K562 (cell line): ENCODE results near the gene FRMPD2.

Experiments used
- ATF7 ChIP-seq: fragments of 450-650 bp; IDR thresholded peaks from 2 replicates; pipeline ENCODE4 v1.7.1; 2014; ENCODE audit warnings: mild to moderate bottlenecking, moderate library complexity
- FOXK1 ChIP-seq: sonication (generic); formaldehyde crosslinking; IDR thresholded peaks from 2 replicates; pipeline ENCODE4 v1.8.0; 2022; ENCODE audit warnings: missing genetic modification reagents, mild to moderate bottlenecking, borderline replicate concordance
- MXI1 ChIP-seq: IDR thresholded peaks from 2 replicates; pipeline ENCODE4 v1.6.1; 2011; ENCODE audit warnings: low read depth, mild to moderate bottlenecking, improper control_type of control experiment, low read length
- RFX5 ChIP-seq: IDR thresholded peaks from 2 replicates; pipeline ENCODE4 v1.6.1; 2011; ENCODE audit warnings: low read depth, mild to moderate bottlenecking, improper control_type of control experiment, low read length
- SREBF2 ChIP-seq: sonication (generic); formaldehyde crosslinking; IDR thresholded peaks from 2 replicates; pipeline ENCODE4 v1.4.0; 2020; ENCODE audit warnings: mild to moderate bottlenecking, missing genetic modification reagents
- ZNF24 ChIP-seq: fragments of 450-650 bp; IDR thresholded peaks from 2 replicates; pipeline ENCODE4 v1.6.1; 2016
- ZNF263 ChIP-seq: sonication (generic); formaldehyde crosslinking; IDR thresholded peaks from 2 replicates; pipeline ENCODE4 v1.8.0; 2022; ENCODE audit warnings: mild to moderate bottlenecking, missing genetic modification reagents, borderline replicate concordance
- TF ChIP-seq, protein P1 (sequence below), 3 experiments: IDR thresholded peaks in 2 of 3; conservative IDR thresholded peaks in 1 of 3; 2 replicates each; pipeline ENCODE4 v1.5.1; 2011 to 2012; ENCODE audit warnings: low read length in 3 of 3, mild to moderate bottlenecking in 3 of 3, control low read depth in 2 of 3, improper control_type of control experiment in 1 of 3, inconsistent platforms in 1 of 3, low read depth in 1 of 3, mixed read lengths in 1 of 3, moderate library complexity in 1 of 3; ENCODE audit not compliant: insufficient read depth in 2 of 3
- TF ChIP-seq, protein P2 (sequence below): IDR thresholded peaks from 2 replicates; pipeline ENCODE4 v1.6.1; 2016; ENCODE audit warnings: missing genetic modification characterization, missing compliant biosample characterization
- TF ChIP-seq, protein P3 (sequence below): sonication (generic); formaldehyde crosslinking; IDR thresholded peaks from 2 replicates; pipeline ENCODE4 v1.8.0; 2022; ENCODE audit warnings: mild to moderate bottlenecking, missing genetic modification reagents
- TF ChIP-seq, protein P4 (sequence below), 2 experiments: fragments of 150-350 bp in 1 of 2; IDR thresholded peaks; 2 replicates each; pipeline ENCODE4 v1.6.1; 2012 to 2016; ENCODE audit warnings: low read depth in 2 of 2, low read length in 2 of 2, mild to moderate bottlenecking in 1 of 2, moderate library complexity in 1 of 2
- TF ChIP-seq, protein P5 (sequence below): fragments of 450-650 bp; IDR thresholded peaks from 2 replicates; pipeline ENCODE4 v1.7.1; 2018; ENCODE audit warnings: mild to moderate bottlenecking, low read depth; ENCODE audit not compliant: partially characterized antibody

DNA sequence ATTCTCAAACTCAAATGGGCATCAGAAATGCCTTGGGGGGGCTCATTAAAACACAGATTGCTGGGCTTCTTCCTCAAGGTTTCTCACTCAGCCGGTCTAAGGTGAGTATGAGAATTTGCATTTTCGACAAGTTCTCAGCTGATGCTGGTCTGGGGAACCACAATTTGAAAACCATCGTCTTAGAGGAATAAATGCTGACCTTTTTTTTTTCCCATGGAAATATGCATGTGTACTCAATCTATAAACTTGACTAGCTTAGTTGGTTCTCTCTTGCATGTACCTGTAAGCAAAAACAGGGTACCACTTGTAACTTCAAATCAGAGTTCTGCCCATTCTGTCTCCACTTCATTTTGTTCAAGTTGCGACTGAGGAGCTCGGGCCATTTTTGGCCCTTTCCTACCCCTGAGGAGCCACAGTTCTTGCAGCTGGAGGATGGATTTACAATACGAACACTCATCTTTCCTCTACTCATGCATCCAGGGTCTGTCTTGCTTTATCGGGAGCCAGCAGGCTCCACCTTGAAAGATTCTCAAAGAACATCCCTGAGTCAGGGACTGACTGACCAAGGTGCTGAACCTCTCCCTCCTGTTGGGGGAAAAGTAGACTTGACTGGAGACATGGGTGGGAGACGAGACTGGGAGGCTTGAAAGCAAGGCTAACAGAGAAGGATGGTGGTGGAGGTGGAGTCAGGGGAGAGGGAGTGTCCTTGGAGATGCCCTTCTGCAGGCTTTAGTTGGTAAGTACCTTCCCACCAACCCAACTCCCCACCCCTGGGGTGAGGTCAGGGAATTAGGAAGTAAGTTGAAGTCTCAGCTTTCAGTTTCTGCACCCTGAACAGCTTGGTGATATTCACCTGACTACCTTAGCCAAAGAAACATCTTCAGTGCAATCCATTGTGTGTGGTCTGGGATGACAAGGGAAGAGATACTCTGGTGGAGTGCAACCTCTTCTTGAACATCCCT is 28.3 kb upstream of the FRMPD2 start:
- TF ChIP-seq ZNF263 (no peak), SREBF2 (no peak), ZNF24 (no peak), FOXK1 (no peak), RFX5 (no peak), MXI1 (no peak), ATF7 (no peak)
- TF ChIP-seq, protein P1, sequence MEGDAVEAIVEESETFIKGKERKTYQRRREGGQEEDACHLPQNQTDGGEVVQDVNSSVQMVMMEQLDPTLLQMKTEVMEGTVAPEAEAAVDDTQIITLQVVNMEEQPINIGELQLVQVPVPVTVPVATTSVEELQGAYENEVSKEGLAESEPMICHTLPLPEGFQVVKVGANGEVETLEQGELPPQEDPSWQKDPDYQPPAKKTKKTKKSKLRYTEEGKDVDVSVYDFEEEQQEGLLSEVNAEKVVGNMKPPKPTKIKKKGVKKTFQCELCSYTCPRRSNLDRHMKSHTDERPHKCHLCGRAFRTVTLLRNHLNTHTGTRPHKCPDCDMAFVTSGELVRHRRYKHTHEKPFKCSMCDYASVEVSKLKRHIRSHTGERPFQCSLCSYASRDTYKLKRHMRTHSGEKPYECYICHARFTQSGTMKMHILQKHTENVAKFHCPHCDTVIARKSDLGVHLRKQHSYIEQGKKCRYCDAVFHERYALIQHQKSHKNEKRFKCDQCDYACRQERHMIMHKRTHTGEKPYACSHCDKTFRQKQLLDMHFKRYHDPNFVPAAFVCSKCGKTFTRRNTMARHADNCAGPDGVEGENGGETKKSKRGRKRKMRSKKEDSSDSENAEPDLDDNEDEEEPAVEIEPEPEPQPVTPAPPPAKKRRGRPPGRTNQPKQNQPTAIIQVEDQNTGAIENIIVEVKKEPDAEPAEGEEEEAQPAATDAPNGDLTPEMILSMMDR (IDR thresholded peaks at IDR 0.05 in 2 of 3, conservative IDR thresholded peaks at IDR 0.05 in 1 of 3; ENCODE audit: insufficient read depth in 2 of 3, low read depth in 1 of 3, low read length in 3 of 3) = no peak
- TF ChIP-seq, protein P2, sequence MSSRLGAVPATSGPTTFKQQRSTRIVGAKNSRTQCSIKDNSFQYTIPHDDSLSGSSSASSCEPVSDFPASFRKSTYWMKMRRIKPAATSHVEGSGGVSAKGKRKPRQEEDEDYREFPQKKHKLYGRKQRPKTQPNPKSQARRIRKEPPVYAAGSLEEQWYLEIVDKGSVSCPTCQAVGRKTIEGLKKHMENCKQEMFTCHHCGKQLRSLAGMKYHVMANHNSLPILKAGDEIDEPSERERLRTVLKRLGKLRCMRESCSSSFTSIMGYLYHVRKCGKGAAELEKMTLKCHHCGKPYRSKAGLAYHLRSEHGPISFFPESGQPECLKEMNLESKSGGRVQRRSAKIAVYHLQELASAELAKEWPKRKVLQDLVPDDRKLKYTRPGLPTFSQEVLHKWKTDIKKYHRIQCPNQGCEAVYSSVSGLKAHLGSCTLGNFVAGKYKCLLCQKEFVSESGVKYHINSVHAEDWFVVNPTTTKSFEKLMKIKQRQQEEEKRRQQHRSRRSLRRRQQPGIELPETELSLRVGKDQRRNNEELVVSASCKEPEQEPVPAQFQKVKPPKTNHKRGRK (tag) = no peak
- TF ChIP-seq, protein P3, sequence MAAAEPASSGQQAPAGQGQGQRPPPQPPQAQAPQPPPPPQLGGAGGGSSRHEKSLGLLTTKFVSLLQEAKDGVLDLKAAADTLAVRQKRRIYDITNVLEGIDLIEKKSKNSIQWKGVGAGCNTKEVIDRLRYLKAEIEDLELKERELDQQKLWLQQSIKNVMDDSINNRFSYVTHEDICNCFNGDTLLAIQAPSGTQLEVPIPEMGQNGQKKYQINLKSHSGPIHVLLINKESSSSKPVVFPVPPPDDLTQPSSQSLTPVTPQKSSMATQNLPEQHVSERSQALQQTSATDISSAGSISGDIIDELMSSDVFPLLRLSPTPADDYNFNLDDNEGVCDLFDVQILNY (CRISPR knock-in tag) = no peak
- TF ChIP-seq, protein P4, sequence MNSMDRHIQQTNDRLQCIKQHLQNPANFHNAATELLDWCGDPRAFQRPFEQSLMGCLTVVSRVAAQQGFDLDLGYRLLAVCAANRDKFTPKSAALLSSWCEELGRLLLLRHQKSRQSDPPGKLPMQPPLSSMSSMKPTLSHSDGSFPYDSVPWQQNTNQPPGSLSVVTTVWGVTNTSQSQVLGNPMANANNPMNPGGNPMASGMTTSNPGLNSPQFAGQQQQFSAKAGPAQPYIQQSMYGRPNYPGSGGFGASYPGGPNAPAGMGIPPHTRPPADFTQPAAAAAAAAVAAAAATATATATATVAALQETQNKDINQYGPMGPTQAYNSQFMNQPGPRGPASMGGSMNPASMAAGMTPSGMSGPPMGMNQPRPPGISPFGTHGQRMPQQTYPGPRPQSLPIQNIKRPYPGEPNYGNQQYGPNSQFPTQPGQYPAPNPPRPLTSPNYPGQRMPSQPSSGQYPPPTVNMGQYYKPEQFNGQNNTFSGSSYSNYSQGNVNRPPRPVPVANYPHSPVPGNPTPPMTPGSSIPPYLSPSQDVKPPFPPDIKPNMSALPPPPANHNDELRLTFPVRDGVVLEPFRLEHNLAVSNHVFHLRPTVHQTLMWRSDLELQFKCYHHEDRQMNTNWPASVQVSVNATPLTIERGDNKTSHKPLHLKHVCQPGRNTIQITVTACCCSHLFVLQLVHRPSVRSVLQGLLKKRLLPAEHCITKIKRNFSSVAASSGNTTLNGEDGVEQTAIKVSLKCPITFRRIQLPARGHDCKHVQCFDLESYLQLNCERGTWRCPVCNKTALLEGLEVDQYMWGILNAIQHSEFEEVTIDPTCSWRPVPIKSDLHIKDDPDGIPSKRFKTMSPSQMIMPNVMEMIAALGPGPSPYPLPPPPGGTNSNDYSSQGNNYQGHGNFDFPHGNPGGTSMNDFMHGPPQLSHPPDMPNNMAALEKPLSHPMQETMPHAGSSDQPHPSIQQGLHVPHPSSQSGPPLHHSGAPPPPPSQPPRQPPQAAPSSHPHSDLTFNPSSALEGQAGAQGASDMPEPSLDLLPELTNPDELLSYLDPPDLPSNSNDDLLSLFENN (IDR thresholded peaks at IDR 0.05; ENCODE audit: low read depth in 2 of 2, low read length in 2 of 2) = no peak
- TF ChIP-seq, protein P5, sequence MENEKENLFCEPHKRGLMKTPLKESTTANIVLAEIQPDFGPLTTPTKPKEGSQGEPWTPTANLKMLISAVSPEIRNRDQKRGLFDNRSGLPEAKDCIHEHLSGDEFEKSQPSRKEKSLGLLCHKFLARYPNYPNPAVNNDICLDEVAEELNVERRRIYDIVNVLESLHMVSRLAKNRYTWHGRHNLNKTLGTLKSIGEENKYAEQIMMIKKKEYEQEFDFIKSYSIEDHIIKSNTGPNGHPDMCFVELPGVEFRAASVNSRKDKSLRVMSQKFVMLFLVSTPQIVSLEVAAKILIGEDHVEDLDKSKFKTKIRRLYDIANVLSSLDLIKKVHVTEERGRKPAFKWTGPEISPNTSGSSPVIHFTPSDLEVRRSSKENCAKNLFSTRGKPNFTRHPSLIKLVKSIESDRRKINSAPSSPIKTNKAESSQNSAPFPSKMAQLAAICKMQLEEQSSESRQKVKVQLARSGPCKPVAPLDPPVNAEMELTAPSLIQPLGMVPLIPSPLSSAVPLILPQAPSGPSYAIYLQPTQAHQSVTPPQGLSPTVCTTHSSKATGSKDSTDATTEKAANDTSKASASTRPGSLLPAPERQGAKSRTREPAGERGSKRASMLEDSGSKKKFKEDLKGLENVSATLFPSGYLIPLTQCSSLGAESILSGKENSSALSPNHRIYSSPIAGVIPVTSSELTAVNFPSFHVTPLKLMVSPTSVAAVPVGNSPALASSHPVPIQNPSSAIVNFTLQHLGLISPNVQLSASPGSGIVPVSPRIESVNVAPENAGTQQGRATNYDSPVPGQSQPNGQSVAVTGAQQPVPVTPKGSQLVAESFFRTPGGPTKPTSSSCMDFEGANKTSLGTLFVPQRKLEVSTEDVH = no peak
